ENCODE data around the gene ARSD.

Gene ARSD

DNA sequence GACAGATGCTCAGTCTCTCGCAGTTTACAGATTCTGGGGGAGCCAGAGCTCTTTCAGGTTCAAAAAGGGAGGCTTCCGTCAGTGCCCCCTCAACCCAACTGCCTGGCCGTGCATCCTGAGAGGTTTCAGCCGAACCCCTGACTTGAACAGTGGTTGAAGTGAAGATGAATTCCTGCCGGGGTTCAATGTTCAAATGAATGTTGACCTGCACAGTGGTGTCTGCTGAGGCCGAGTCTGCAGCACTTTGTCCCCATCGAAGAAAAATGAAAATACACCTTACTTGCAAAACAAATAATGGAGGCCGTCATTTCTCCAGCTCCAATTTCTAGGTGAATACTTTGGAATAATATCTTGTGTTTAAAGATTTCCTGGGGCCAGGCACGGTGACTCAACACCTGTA lies 66.7 kb downstream of the ARSD start:
- no peak for DNase-seq
- Mint-ChIP-seq H3K4me3 (no peak overlapping the region), H3K4me1 (ENCODE audit: low read depth) (no peaks in the 10 kb centered on the region), H3K27me3 (peaks cover 40% of the 10 kb centered on the region), H3K36me3 (ENCODE audit: low read depth) (no peaks in the 10 kb centered on the region), H3K9me3 (no peaks in the 10 kb centered on the region), H3K27ac (no peak overlapping the region)

DNA sequence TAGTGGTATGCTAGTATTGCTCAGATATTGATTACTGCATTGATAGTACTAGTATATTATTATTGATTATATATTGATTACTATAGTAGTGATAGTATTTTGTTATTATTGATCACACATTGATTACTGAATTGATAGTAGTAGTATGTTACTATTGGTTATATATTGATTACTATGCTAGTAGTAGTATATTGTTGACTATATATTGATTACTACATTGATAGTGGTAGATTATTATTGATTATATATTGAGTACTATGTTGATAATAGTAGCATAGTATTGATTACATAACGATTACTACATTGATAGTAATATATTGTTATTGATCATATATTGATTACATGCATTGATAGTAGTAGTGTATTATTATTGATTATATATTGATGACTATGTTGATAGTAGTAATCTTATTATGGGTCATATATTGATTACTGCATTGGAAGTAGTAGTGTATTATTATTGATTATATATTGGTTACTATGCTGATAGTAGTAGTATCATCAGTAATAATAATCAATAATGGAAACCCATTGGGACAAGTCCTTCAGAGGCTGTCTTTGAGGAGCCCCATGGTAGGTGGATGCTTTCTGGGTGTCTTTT lies 69.8 kb downstream of the ARSD start:
- Mint-ChIP-seq H3K27me3 (peaks cover 26% of the 10 kb centered on the region), H3K4me3 (no peak overlapping the region), H3K27ac (no peak overlapping the region), H3K9me3 (no peaks in the 10 kb centered on the region), H3K36me3 (ENCODE audit: low read depth) (no peaks in the 10 kb centered on the region), H3K4me1 (ENCODE audit: low read depth) (no peaks in the 10 kb centered on the region)
- DNase-seq, result no peak

DNA sequence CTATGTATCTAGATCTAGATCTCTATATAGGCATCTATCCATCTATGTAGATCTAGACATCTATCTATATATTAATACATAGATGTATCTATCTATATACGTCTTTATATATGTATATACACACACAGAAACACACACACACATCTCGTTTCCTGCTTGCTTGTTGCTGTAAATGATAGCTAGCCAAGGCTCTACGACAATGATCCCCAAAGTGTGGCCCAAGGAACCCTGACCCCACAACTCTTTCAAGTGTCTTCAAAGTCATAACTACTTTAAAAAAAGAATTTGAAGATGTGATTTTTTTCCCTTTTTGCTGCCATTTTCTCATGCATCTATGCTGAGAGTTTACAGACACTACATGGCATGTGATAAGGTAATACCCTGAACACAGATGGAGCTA lies 71.6 kb downstream of the ARSD start:
- no peak overlapping the region for H3K4me3 Mint-ChIP-seq
- H3K27me3 Mint-ChIP-seq, result peaks cover 19% of the 10 kb centered on the region
- no peak overlapping the region for H3K27ac Mint-ChIP-seq
- H3K36me3 Mint-ChIP-seq (ENCODE audit: low read depth), result no peaks in the 10 kb centered on the region
- H3K4me1 Mint-ChIP-seq (ENCODE audit: low read depth), result no peaks in the 10 kb centered on the region
- no peaks in the 10 kb centered on the region for H3K9me3 Mint-ChIP-seq
- DNase-seq, result no peak

DNA sequence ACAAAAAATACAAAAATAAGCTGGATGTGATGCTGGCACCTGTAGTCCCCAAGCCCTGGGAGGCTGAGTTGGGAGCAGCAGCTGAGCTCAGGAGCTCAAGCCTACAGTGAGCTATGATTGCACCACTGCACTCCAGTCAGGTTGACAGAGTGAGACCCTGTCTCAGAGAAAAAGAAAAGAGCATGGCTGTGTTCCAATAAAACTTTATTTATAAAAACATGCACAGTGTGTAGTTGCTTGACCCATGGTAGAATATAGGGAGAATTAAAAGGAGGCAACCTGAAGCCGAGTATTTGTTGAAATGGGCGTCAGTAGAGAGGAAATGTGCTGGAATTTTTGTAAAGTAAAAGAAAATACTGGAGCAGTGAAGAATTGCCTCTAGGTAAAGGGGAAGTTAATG lies 73.4 kb downstream of the ARSD start:
- Mint-ChIP-seq H3K4me1 (ENCODE audit: low read depth) (no peaks in the 10 kb centered on the region), H3K27ac (no peak overlapping the region), H3K27me3 (peaks cover 11% of the 10 kb centered on the region), H3K4me3 (no peak overlapping the region), H3K36me3 (ENCODE audit: low read depth) (no peaks in the 10 kb centered on the region), H3K9me3 (no peaks in the 10 kb centered on the region)
- DNase-seq, result no peak

DNA sequence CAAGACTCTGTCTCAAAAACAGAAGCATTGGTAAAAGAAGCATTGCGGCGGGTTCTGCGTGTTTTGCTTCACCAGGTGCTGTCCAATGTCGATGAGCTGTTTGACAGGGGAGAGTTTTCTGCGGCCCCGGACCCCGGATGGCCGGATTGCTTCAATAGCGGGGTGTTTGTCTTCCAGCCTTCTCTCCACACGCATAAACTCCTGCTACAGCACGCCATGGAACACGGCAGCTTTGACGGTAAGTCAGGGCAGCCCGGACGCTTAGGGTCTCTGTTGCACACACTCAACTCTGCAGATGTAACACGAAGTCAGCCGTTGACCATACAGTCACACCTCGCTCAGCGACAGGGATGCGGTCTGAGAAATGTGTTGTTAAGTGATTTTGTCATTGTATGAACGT lies 74.2 kb downstream of the ARSD start:
- no peaks in the 10 kb centered on the region for H3K4me1 Mint-ChIP-seq (ENCODE audit: low read depth)
- no peak overlapping the region for H3K4me3 Mint-ChIP-seq
- H3K27me3 Mint-ChIP-seq, result peaks cover 11% of the 10 kb centered on the region
- no peak overlapping the region for H3K27ac Mint-ChIP-seq
- no peaks in the 10 kb centered on the region for H3K9me3 Mint-ChIP-seq
- no peak for DNase-seq
- H3K36me3 Mint-ChIP-seq (ENCODE audit: low read depth), result no peaks in the 10 kb centered on the region

All from activated T-cell treated with anti-CD3 and anti-CD28 coated beads, Interleukin-2, amount 50 U/mL, for 24 hours (primary cell).